Measurements from ENCODE around the gene IGFL3.

DNA sequence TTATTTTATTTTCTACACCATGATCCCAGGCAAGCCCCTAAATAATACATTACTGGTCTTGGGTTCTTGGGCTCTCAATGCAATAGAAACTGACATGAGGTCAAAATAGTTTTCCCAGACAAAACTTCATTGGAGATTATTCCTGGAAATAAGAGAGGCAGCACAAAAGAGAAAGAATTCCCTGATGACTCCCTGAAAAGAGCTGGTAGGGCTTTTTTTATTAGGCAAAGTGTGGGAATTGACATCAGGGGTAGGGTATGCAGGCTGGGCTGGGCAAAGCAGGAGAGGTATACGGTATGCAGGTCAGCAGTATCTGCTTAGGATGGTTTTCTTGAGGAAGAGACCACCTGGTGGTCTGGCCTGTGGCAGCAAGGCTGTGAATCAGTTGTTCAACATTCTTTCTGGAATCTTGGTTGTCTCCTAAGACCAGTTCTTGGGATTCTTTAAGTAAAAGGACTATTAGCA lies 9.3 kb upstream of the IGFL3 start:
- TF ChIP-seq, protein P1, sequence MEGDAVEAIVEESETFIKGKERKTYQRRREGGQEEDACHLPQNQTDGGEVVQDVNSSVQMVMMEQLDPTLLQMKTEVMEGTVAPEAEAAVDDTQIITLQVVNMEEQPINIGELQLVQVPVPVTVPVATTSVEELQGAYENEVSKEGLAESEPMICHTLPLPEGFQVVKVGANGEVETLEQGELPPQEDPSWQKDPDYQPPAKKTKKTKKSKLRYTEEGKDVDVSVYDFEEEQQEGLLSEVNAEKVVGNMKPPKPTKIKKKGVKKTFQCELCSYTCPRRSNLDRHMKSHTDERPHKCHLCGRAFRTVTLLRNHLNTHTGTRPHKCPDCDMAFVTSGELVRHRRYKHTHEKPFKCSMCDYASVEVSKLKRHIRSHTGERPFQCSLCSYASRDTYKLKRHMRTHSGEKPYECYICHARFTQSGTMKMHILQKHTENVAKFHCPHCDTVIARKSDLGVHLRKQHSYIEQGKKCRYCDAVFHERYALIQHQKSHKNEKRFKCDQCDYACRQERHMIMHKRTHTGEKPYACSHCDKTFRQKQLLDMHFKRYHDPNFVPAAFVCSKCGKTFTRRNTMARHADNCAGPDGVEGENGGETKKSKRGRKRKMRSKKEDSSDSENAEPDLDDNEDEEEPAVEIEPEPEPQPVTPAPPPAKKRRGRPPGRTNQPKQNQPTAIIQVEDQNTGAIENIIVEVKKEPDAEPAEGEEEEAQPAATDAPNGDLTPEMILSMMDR (IDR thresholded peaks at IDR 0.05), result no peak
- TF ChIP-seq POLR2A (IDR thresholded peaks at IDR 0.05), result no peak
